SK-N-SH (cell line): ENCODE results near the gene PDIA5. TPM values are rescaled to one million over a fixed set of nuclear protein-coding genes. Genes with fewer than 3 reads are reported as not detected.

ENCODE experiments used
- CTCF ChIA-PET: fragments of 300-600, 350-600 bp; formaldehyde crosslinking; extraction: SDS; loops from one replicate; lab custom pipeline; 2021; lab: Yijun Ruan, JAX
- POLR2A ChIA-PET: fragments of 350-600 bp; sonication (Branson Sonifier 250); formaldehyde crosslinking; extraction: SDS; loops from one replicate; lab custom pipeline; 2020; ENCODE audit warnings: antibody characterized with exemption, inconsistent platforms; lab: Yijun Ruan, JAX
- DNase-seq: peaks from one replicate; pipeline ENCODE4 v3.0.0; 2012
- H2AFZ ChIP-seq: fragments of 200-600 bp; sonication (generic); 2 replicates; pipeline ENCODE4 v1.8.1; 2016; ENCODE audit warnings: antibody characterized with exemption, mild to moderate bottlenecking, low read depth
- H3F3A ChIP-seq: fragments of 200-600 bp; sonication (generic); replicated peaks from 2 replicates; pipeline ENCODE3; 2016; ENCODE audit warnings: antibody characterized with exemption, mild to moderate bottlenecking; ENCODE audit not compliant: insufficient read depth
- H3K27ac ChIP-seq, 2 experiments: fragments of 200-500 bp in 1 of 2; fragments of 200-600 bp in 1 of 2; sonication (Bioruptor generic) in 1 of 2; sonication (generic), shearing (Covaris generic) in 1 of 2; 2 replicates each; pipeline versions ENCODE4 v1.5.1 to v1.6.1; 2014 to 2016; ENCODE audit warnings: low read depth in 2 of 2, inconsistent platforms in 1 of 2, low read length in 1 of 2, mild to moderate bottlenecking in 1 of 2, mixed read lengths in 1 of 2
- H3K27me3 ChIP-seq: fragments of 200-600 bp; sonication (generic), shearing (Covaris generic); 2 replicates; pipeline ENCODE4 v1.6.1; 2016; ENCODE audit warnings: mixed run types; ENCODE audit not compliant: insufficient read depth
- H3K36me3 ChIP-seq, 2 experiments: fragments of 200-500 bp in 1 of 2; fragments of 200-600 bp in 1 of 2; sonication (Bioruptor generic) in 1 of 2; sonication (generic) in 1 of 2; replicated peaks in 1 of 2; 2 replicates each; pipeline versions ENCODE3 to v1.5.1; 2014 to 2016; ENCODE audit warnings: low read length in 1 of 2, mild to moderate bottlenecking in 1 of 2; ENCODE audit not compliant: insufficient read depth in 2 of 2, control insufficient read depth in 1 of 2
- H3K4me1 ChIP-seq, 2 experiments: fragments of 200-500 bp in 1 of 2; fragments of 200-600 bp in 1 of 2; sonication (Bioruptor generic) in 1 of 2; sonication (generic), shearing (Covaris generic) in 1 of 2; 2 replicates each; pipeline versions ENCODE4 v1.5.1 to v1.6.1; 2014 to 2016; ENCODE audit warnings: low read depth in 1 of 2, low read length in 1 of 2, mixed run types in 1 of 2; ENCODE audit not compliant: insufficient read depth in 2 of 2, control insufficient read depth in 1 of 2
- H3K4me2 ChIP-seq: fragments of 200-600 bp; sonication (generic), shearing (Covaris generic); 2 replicates; pipeline ENCODE4 v1.6.1; 2017; ENCODE audit warnings: mixed run types
- H3K4me3 ChIP-seq, 2 experiments: fragments of 200-500 bp in 1 of 2; fragments of 200-600 bp in 1 of 2; sonication (Bioruptor generic) in 1 of 2; sonication (generic), shearing (Covaris generic) in 1 of 2; 2 replicates each; pipeline versions ENCODE4 v1.5.1 to v1.8.1; 2014 to 2016; ENCODE audit warnings: low read depth in 2 of 2, inconsistent platforms in 1 of 2, low read length in 1 of 2, mild to moderate bottlenecking in 1 of 2, mixed read lengths in 1 of 2, moderate library complexity in 1 of 2
- H3K79me2 ChIP-seq: fragments of 200-600 bp; sonication (generic); 2 replicates; pipeline ENCODE4 v1.8.1; 2017; ENCODE audit warnings: mild to moderate bottlenecking; ENCODE audit not compliant: insufficient read depth
- H3K9ac ChIP-seq: fragments of 200-600 bp; sonication (generic); 2 replicates; pipeline ENCODE4 v1.6.1; 2017; ENCODE audit warnings: mixed run types
- H3K9me2 ChIP-seq: fragments of 200-600 bp; sonication (generic); 2 replicates; pipeline ENCODE4 v1.6.1; 2017; ENCODE audit warnings: mixed run types
- H3K9me3 ChIP-seq: fragments of 200-600 bp; sonication (generic); 2 replicates; pipeline ENCODE4 v1.6.1; 2017; ENCODE audit warnings: mixed run types, mild to moderate bottlenecking, moderate library complexity
- H4K20me1 ChIP-seq: fragments of 200-600 bp; sonication (generic); 2 replicates; pipeline ENCODE4 v1.6.1; 2017; ENCODE audit warnings: mild to moderate bottlenecking, mixed run types; ENCODE audit not compliant: insufficient read depth
- ELF1 ChIP-seq: IDR thresholded peaks from 2 replicates; pipeline ENCODE4 v1.4.0; 2012
- EZH2phosphoT487 ChIP-seq: fragments of 200-600 bp; sonication (generic); IDR thresholded peaks from 2 replicates; pipeline ENCODE4 v1.6.1; 2017; ENCODE audit warnings: low read depth, mixed run types, mild to moderate bottlenecking, antibody characterized with exemption, moderate library complexity, borderline replicate concordance
- FOXJ3 ChIP-seq: sonication (generic); formaldehyde crosslinking; IDR thresholded peaks from 2 replicates; pipeline ENCODE4 v1.5.1; 2020; ENCODE audit warnings: mild to moderate bottlenecking, missing genetic modification reagents
- FOXM1 ChIP-seq: IDR thresholded peaks from 2 replicates; pipeline ENCODE4 v1.4.0; 2012; ENCODE audit warnings: low read depth, mild to moderate bottlenecking
- GABPA ChIP-seq: IDR thresholded peaks from 2 replicates; pipeline ENCODE4 v1.4.0; 2012; ENCODE audit warnings: low read depth, mild to moderate bottlenecking
- IRF3 ChIP-seq: fragments of 150-350 bp; IDR thresholded peaks from 2 replicates; pipeline ENCODE4 v1.6.1; 2016; ENCODE audit warnings: mild to moderate bottlenecking, low read depth, low read length
- JUND ChIP-seq: IDR thresholded peaks from 2 replicates; pipeline ENCODE4 v1.4.0; 2012
- MAX ChIP-seq: IDR thresholded peaks from 2 replicates; pipeline ENCODE4 v1.4.0; 2012; ENCODE audit warnings: low read depth
- MXI1 ChIP-seq: IDR thresholded peaks from 2 replicates; pipeline ENCODE4 v1.6.1; 2012; ENCODE audit warnings: mild to moderate bottlenecking, low read depth, low read length, improper control_type of control experiment
- NRF1 ChIP-seq: IDR thresholded peaks from 2 replicates; pipeline ENCODE4 v1.6.1; 2012; ENCODE audit warnings: low read depth, mild to moderate bottlenecking, low read length
- POLR2AphosphoS5 ChIP-seq: IDR thresholded peaks from 2 replicates; pipeline ENCODE4 v1.6.1; 2012; ENCODE audit warnings: low read depth, low read length
- RAD21 ChIP-seq: IDR thresholded peaks from 2 replicates; pipeline ENCODE4 v1.6.1; 2012; ENCODE audit warnings: mild to moderate bottlenecking, low read length
- RCOR1 ChIP-seq: fragments of 150-350 bp; IDR thresholded peaks from 2 replicates; pipeline ENCODE4 v1.6.1; 2017; ENCODE audit warnings: antibody characterized with exemption, low read length
- REST ChIP-seq: IDR thresholded peaks from 2 replicates; pipeline ENCODE4 v1.6.1; 2012; ENCODE audit warnings: mild to moderate bottlenecking, low read depth, low read length, moderate library complexity
- SIN3A ChIP-seq: IDR thresholded peaks from 2 replicates; pipeline ENCODE4 v1.6.1; 2012; ENCODE audit warnings: low read depth, mild to moderate bottlenecking, low read length, moderate library complexity, borderline replicate concordance
- TAF1 ChIP-seq: IDR thresholded peaks from 2 replicates; pipeline ENCODE4 v1.6.1; 2012; ENCODE audit warnings: low read depth, mild to moderate bottlenecking, low read length, moderate library complexity, borderline replicate concordance
- USF1 ChIP-seq: IDR thresholded peaks from 2 replicates; pipeline ENCODE4 v1.4.0; 2012; ENCODE audit warnings: low read depth, borderline replicate concordance
- USF2 ChIP-seq: fragments of 150-350 bp; IDR thresholded peaks from 2 replicates; pipeline ENCODE4 v1.6.1; 2017; ENCODE audit warnings: antibody characterized with exemption, low read length, low read depth, borderline replicate concordance
- ZBTB33 ChIP-seq: IDR thresholded peaks from 2 replicates; pipeline ENCODE4 v1.4.0; 2012; ENCODE audit warnings: low read depth, borderline replicate concordance
- WGBS: methylation state at CpG from one replicate; pipeline ENCODE4 v1.1.6; 2017; ENCODE audit warnings: low lambda C conversion rate; 5-methylcytosine and 5-hydroxymethylcytosine counted together
- polyA plus RNA-seq, 3 experiments: library from polyadenylated mRNA; depleted of rRNA; stranded (reverse); fragments of >200 nt; gene quantifications; 2 replicates each; pipeline ENCODE4 v1.2.3, GENCODE V29; 2012

Gene PDIA5
- polyA plus RNA-seq, 1 of the 3 experiments (the other 2 are of a cell fraction) = 28.6 TPM

- no peak for TF ChIP-seq FOXJ3 (CRISPR knock-in tag)
- no peak for TF ChIP-seq USF2
- no peak for TF ChIP-seq USF1
- TF ChIP-seq ZBTB33 = no peak
- no peak for TF ChIP-seq GABPA
- no peak for TF ChIP-seq RAD21
- TF ChIP-seq MXI1 = no peak
- no peak for TF ChIP-seq TAF1
- TF ChIP-seq ELF1 = no peak
- TF ChIP-seq MAX = no peak
- TF ChIP-seq FOXM1 = no peak
- TF ChIP-seq POLR2AphosphoS5 = no peak
- TF ChIP-seq EZH2phosphoT487 = no peak
- no peak for TF ChIP-seq JUND
- TF ChIP-seq REST = no peak
- TF ChIP-seq IRF3 = no peak
- no peak for TF ChIP-seq RCOR1
- TF ChIP-seq SIN3A = no peak
- no peak for TF ChIP-seq NRF1
- TF ChIP-seq, all 33 proteins: peak for 0
- Histone ChIP-seq H3K4me3 (no peak overlapping the region), H3K4me1 (peaks cover 0 to 16% of the 10 kb centered on the region in 2 experiments; a peak in 2 of 4 replicates)
Observed at GRCh38 chr3:123024056-123024455, 42.8 kb upstream of the PDIA5 start.

More at GRCh38 chr3:123024056-123024455, 42.8 kb upstream of the PDIA5 start:
- H3K4me2 ChIP-seq = no peak overlapping the region
- H3K27ac ChIP-seq = no peak overlapping the region
- H4K20me1 ChIP-seq = no peaks in the 10 kb centered on the region
- no peaks in the 10 kb centered on the region for H3K9me3 ChIP-seq
- H2AFZ ChIP-seq = no peak overlapping the region
- 43% methylated on average over 1 of the region's 1 CpG for WGBS
- H3K36me3 ChIP-seq = no peaks in the 10 kb centered on the region
- H3F3A ChIP-seq = no peaks in the 10 kb centered on the region
- H3K27me3 ChIP-seq = peaks cover 43% of the 10 kb centered on the region
- ChIA-PET POLR2A (no interaction called here), CTCF (interaction anchor here (0.8 to 13.4 kb wide), 5 partner anchors 8 to 165 kb away, joined by 3 to 342 read pairs (median 5); no protein-coding TSS in a partner anchor)
- H3K9ac ChIP-seq = no peak overlapping the region
- no peaks in the 10 kb centered on the region for H3K9me2 ChIP-seq
- H3K79me2 ChIP-seq = no peaks in the 10 kb centered on the region
- no peak for DNase-seq
